HG03432 (cell line): ENCODE data around the gene P3H4.
"Not testable (repeated sequence)": the region's sequence is repeated elsewhere in the genome, so short reads cannot be mapped to it uniquely, and the experiment has no call there.

Experiments used
- ATAC-seq: cut with Tn5 transposase; IDR thresholded peaks from one replicate; pipeline ENCODE4 v1.9.1; 2021; ENCODE audit warnings: mild to moderate bottlenecking, moderate library complexity; ENCODE audit not compliant: unreplicated experiment

P3H4 gene

GRCh38 chr17:41794540-41794975, 17.2 kb downstream of the P3H4 start:
- ATAC-seq, result no peak

DNA sequence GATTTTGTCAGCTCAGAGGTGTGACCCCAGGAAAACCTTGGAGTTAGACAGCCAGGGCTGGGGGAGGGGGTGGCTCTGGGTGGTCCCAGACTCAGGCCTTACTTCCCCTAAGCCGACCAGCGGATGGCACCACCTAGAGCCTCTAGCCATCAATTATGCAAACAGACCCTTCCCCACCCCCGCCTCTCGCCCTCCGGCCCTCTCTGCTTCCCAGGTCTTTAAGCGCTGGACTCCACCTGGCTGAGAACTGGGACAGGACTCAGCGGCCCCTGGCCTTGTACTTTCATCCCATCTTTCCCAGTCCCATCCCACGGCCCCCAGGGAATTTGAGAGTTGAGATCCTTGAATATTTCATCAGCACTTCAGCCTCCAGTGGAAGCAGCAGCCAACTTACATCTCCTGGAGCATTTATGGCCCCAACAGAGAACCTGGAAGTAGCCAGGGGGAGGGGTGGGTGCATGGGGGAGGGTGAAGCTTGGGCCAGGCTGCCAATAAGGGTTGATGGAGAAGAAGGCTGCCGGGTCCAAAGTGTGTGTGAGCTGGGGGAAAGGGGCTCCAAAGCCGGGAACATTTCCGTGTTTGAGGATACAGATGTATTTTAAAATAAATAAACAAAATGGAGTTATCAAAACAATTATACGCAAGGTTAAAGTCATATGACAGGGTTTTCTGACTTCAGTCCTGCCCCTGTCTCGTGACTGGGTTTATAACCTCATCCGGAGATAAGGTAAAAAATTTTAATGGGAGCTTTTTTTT, 17.8 kb downstream of the P3H4 start:
- ATAC-seq, result no peak

DNA sequence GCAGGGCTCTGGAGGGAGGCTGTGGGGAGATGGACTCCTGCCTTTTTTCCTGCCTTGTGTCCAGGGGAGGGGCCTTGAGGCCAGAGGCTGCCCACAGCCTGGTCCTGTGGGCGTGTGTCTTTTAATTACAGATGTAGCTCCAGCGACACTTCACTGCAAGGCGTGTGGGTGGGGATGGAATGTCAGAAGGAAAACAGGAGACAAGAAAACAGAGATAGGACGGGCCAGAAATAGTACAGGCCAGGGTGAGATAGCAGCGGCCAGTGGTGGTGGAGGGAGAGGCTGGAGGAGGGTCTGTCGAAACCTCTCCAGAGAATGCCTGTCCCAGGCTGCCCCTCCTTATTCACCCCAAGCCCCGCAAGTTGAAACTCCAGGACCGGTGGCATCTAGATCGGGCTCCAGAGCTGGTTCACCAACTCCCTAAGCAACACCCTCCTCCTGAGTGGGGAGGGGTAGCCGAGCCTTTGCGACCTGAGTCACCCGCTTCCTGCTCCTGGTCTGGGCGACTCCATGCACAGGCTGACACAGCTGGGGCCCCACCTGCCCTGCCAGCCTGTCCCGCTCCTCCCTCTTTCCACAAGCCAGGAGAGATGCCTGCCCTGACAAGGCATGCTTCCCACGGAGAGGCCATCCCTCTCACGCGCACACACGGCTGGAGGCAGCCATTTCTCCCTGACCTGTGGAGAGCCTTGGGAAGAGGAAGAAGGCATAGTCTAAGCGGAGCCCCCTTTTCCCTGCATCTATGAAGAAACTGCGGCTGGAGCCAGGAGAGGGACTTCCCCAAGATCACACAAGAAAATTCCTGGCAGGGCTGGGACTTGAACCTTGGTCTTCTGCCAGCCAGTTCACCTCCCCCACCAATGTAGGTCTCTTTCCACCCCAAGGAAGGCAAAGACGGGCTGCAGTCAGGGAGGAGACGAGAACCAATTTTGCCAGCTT, 18.6 kb downstream of the P3H4 start:
- no peak for ATAC-seq

DNA sequence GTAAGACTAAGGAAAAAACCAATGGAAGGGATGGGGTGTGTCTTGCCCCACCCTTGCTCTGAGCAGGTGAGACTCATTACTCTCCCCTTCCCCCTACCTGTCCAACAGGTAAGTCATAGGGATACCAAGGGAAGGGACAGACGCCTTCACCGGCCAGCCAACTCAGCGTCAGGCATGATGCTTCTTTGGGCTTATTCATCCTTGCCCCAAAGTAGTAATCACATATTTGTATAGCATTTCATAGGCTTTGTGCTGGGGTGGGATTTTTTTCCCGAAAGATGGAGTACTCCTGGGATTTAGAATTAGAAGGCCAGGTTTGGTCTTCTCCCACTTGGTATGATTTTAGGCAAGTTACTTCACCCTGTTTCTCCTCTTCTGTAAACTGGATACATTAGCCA, 24.7 kb downstream of the P3H4 start:
- no peak for ATAC-seq

DNA sequence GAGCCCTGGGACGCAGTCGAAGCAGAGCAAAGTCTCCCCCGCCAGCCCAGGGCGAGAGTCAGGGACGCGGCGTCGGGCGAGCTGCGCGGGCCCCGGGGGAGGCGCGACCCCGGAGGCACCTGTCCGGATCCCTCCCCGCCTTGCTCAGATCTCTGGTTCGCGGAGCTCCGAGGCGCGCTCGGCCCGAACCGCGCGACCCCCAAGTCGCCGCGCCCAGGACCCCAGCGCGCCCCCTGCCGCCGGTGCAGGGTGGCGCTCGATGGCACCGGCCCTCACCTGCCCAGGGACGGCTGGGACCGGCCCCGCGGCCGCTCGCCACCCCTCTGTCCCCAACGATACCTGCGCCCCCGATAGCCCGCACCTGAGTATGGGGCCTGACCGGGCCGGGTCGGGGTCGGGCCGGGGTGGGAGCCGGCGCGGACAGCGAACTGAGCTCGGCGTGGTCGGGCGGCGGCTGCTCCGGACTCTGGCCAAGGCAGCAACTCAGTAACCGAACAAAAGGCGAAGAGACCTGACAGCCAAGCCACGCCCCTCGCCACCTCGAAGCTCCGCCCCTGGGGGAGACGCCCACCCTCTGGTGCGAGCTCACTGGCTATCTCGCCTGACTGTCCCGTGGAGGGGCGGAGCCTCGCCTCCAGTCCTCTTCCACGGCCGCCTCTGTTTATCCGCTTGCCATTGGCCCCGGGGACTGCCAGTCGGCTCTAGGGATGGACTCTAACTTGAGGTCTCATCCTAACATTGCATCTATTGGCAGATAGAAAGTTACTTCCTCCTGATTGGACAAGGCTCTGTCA, 25.3 kb downstream of the P3H4 start, which contains the start of gene JUP:
Gene JUP, minus strand, starts transcription at position 485 of the 794 bp plus-strand sequence. CDS start 14,857 bp downstream, outside the sequence.
- ATAC-seq, result peak; percentile 86

- ATAC-seq, result no peak
Observed at GRCh38 chr17:41785859-41786226, 25.9 kb downstream of the P3H4 start.

GRCh38 chr17:41785091-41785858, 26.5 kb downstream of the P3H4 start:
- ATAC-seq, result no peak

GRCh38 chr17:41784207-41784744, 27.5 kb downstream of the P3H4 start:
- ATAC-seq, result no peak

DNA sequence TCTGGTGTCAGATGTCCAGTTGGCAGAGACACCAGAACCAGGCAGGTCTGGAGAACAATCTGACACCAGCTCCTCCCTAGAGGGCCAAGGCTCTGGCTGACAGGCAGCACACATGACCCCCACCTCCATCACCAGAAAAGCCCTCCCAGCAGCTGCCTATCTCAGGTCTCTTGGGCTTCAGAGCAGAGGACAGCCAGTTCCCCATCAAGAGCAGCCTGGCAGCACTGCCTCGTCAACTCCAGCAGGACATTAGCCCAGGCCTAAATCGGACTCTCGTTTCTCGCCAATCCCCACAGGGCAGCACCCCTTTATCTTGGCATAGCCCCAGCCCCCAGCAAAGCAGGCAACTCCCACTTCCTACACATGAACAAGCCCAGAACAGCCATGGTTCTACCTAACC, 29.6 kb downstream of the P3H4 start:
- ATAC-seq, result no peak

DNA sequence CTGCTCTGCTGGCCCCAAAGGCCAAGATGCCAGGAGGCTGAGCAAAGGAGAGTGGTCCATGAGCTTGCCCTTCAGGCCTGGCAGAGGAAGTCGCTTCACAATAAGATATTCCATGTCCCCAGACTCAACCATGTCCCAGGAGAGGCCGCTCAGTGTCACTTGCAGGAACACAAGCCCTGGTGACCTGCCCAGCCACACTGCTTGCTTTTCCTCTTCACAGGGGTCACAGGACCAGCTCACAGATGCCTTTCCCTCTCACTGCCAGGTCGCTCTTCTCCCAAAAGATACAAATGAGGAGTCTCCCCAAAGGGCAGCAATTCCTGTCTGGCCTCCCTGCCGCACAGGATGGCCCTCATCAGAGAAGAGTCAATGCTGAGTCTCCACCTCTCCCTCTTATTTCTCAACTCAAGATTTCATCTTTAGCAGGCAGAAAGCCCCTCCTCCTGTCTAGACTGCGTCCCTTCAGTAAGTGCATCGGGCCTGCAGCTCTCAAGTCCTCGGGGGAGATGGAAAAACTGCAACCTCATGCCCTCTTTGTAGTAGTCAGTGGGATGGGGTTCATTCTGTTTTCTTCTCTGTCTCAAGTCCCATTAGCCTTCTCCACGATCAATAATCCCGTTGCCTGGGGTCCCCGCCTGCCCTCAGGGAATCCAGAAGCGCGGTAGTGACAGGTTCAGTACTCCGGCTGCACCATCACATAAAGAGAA, 30.2 kb downstream of the P3H4 start:
- ATAC-seq, result no peak

GRCh38 chr17:41779954-41780353, 31.8 kb downstream of the P3H4 start:
- ATAC-seq, result no peak

GRCh38 chr17:41777574-41778188, 34.1 kb downstream of the P3H4 start:
- no peak for ATAC-seq

DNA sequence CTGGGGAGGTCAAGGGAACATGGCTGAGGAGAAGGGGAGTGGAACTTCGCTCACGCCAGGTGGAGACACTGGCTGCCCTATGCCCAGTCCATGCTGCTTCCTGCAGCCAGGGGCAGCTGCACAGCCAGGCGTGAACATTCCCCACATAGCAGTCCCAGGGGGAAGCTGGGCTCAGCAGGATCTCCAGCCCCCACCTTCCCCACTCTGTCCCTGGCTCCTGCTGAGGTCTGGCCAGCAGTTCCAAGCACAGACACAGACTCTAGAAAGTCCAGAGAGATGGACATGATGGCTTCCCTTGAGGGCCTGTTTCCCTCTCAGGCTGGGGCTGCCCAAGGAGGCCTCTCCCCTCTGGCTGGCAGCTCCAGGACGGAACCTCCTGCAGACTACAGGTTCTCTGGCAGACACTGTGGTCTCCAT, 34.6 kb downstream of the P3H4 start:
- no peak for ATAC-seq

DNA sequence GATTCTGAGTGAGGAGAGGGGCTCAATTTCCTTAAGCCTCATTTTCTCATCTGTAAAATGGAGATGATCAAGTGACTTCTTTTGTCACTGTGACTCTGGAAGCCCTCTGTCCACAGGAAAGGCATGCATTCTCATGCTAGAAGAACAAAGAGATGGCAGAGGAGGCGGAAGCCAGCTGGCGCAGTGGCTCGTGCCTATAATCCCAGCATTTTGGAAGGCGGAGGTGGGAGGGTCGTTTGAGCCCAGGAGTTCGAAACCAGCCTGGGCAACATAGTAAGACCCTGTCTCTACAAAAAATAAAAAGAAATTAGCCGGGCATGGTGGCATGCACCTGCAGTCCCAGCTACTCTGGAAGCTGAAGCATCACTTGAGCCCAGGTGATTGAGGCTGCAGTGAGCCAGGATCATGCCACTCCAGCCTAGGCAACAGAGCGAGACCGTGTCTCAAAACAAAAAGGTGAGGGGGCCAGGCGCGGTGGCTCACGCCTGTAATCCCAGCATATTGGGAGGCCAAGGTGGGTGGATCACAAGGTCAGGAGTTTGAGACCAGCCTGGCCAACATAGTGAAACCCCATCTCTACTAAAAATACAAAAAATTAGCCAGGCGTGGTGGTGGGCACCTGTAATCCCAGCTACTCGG, 35.4 kb downstream of the P3H4 start:
- ATAC-seq, result not testable (repeated sequence)

DNA sequence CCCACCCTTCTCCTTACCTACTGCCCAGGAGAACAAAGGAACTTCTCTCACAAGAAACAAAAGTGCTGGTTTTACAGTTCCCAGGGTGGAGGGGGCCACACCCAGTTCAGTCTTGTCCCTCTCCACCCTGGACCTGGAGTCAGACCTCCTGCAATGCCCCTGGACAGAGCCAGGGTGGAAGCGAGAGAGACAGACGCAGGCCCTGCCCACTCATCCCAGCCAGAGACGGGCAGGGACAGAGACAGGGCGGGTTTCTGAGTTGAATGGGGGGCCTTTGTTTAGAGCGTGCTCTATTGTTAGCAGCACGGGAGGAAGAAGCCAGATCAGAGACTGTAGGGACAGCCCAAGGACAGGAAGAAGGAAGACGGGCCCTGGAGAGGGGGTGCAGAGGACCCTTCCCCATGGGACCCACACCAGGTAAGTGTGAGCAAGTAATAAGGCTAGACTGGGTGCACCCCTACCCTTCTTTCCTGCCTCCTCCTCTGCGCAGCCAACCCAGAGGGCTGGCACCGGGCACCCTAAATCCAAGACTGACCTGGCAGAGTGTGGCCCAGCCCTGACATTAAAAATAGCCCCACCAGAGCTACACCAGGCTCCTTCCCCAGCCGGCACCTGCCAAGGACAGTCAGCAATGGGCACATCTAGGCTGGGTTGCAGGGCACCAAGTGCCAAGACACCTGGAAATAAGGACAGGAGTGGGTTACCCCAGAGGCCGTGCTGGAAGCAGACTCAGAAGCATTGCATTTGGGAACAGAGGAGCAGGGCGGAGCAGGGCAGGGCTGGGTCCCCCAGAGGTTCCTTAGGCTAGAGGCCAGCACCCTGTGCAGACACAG, 36.1 kb downstream of the P3H4 start:
- ATAC-seq, result no peak

- ATAC-seq, result no peak
Observed at GRCh38 chr17:41773731-41774193, 38.0 kb downstream of the P3H4 start.

GRCh38 chr17:41773190-41773588, 38.6 kb downstream of the P3H4 start:
- no peak for ATAC-seq
